Measurements from ENCODE around the gene PLA2G1B. TPM values are rescaled to one million over a fixed set of nuclear protein-coding genes. Genes with fewer than 3 reads are reported as not detected.

Gene PLA2G1B
- total and polyA plus RNA-seq, 2 of the 13 experiments (the other 11 are each of a cell fraction or from before 2014, with no cell fraction given): 0.33 to 1.4 TPM

DNA sequence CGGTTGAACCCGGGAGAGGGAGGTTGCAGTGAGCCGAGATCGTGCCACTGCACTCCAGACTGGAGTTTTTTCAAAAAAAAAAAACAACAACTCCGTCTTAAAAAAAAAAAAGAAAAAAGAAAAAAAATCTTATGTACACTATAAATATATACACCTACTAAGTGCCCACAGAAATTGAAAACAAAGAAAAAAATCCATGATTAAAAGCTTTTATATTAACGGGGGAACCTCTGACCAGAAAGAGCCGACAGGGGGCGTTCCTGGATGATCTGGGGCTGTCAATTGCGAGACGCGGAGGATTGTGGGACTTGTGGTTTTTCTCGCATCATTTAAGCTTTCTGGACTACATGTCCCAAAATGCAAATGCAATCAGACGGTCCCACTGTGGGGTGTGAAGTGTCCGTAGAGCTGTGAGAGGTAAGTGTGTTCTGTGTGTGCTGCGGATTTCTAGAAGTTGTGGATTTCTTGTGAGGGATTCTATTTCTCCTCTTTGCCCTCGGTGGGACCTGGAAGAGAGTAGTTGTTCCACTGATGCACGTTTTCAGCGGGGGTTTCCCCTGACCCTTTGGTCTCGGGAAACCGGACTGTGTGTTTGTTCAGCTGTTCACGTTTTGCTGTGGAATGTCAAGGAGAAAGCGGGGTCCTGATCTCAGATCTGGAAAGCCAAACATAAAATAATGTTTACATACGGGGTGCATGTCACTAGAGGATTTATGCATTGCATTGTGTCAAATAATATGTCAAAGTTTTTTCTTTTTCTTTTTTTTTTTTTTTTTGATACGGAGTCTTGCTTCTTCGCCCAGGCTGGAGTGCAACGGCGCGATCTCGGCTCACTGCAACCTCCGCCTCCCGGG lies 25.4 kb downstream of the PLA2G1B start, which contains the start of gene SIRT4 (continued):
- TF ChIP-seq, protein P1, sequence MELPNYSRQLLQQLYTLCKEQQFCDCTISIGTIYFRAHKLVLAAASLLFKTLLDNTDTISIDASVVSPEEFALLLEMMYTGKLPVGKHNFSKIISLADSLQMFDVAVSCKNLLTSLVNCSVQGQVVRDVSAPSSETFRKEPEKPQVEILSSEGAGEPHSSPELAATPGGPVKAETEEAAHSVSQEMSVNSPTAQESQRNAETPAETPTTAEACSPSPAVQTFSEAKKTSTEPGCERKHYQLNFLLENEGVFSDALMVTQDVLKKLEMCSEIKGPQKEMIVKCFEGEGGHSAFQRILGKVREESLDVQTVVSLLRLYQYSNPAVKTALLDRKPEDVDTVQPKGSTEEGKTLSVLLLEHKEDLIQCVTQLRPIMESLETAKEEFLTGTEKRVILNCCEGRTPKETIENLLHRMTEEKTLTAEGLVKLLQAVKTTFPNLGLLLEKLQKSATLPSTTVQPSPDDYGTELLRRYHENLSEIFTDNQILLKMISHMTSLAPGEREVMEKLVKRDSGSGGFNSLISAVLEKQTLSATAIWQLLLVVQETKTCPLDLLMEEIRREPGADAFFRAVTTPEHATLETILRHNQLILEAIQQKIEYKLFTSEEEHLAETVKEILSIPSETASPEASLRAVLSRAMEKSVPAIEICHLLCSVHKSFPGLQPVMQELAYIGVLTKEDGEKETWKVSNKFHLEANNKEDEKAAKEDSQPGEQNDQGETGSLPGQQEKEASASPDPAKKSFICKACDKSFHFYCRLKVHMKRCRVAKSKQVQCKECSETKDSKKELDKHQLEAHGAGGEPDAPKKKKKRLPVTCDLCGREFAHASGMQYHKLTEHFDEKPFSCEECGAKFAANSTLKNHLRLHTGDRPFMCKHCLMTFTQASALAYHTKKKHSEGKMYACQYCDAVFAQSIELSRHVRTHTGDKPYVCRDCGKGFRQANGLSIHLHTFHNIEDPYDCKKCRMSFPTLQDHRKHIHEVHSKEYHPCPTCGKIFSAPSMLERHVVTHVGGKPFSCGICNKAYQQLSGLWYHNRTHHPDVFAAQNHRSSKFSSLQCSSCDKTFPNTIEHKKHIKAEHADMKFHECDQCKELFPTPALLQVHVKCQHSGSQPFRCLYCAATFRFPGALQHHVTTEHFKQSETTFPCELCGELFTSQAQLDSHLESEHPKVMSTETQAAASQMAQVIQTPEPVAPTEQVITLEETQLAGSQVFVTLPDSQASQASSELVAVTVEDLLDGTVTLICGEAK (IDR thresholded peaks at IDR 0.05): no peak
- TF ChIP-seq, protein P1 (CRISPR knock-in tag; IDR thresholded peaks at IDR 0.05): no peak
- TF ChIP-seq TAF1 (CRISPR knock-in tag; IDR thresholded peaks at IDR 0.05) (no peak), KMT2B (CRISPR knock-in tag; IDR thresholded peaks at IDR 0.05) (peak; percentile 66; the same call in 1 of the 2 replicates), CREM (IDR thresholded peaks at IDR 0.05) (peak; percentile 91), CREM (CRISPR knock-in tag; IDR thresholded peaks at IDR 0.05) (no peak), ZNF792 (CRISPR knock-in tag; IDR thresholded peaks at IDR 0.05) (no peak), KLF6 (CRISPR knock-in tag; IDR thresholded peaks at IDR 0.05) (no peak), SNRNP70 (IDR thresholded peaks at IDR 0.05; ENCODE audit: low read depth, low read length) (no peak), HMG20A (CRISPR knock-in tag; IDR thresholded peaks at IDR 0.05; ENCODE audit: borderline replicate concordance) (peak; percentile 13; the same call in 1 of the 2 replicates), SETDB1 (CRISPR knock-in tag; IDR thresholded peaks at IDR 0.05; ENCODE audit: borderline replicate concordance) (no peak), ZNF232 (CRISPR knock-in tag; IDR thresholded peaks at IDR 0.05; ENCODE audit: borderline replicate concordance) (no peak), NFRKB (IDR thresholded peaks at IDR 0.05) (no peak), MYNN (CRISPR knock-in tag; IDR thresholded peaks at IDR 0.05; ENCODE audit: low read depth) (no peak), ZNF605 (CRISPR knock-in tag; IDR thresholded peaks at IDR 0.05) (peak; percentile 74)
- TF ChIP-seq, protein P2, sequence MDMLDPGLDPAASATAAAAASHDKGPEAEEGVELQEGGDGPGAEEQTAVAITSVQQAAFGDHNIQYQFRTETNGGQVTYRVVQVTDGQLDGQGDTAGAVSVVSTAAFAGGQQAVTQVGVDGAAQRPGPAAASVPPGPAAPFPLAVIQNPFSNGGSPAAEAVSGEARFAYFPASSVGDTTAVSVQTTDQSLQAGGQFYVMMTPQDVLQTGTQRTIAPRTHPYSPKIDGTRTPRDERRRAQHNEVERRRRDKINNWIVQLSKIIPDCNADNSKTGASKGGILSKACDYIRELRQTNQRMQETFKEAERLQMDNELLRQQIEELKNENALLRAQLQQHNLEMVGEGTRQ (IDR thresholded peaks at IDR 0.05; ENCODE audit: low read depth, low read length): no peak
- TF ChIP-seq, protein P2 (CRISPR knock-in tag; IDR thresholded peaks at IDR 0.05; ENCODE audit: borderline replicate concordance): no peak
- TF ChIP-seq, protein P3, sequence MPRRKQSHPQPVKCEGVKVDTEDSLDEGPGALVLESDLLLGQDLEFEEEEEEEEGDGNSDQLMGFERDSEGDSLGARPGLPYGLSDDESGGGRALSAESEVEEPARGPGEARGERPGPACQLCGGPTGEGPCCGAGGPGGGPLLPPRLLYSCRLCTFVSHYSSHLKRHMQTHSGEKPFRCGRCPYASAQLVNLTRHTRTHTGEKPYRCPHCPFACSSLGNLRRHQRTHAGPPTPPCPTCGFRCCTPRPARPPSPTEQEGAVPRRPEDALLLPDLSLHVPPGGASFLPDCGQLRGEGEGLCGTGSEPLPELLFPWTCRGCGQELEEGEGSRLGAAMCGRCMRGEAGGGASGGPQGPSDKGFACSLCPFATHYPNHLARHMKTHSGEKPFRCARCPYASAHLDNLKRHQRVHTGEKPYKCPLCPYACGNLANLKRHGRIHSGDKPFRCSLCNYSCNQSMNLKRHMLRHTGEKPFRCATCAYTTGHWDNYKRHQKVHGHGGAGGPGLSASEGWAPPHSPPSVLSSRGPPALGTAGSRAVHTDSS (CRISPR knock-in tag; conservative IDR thresholded peaks at IDR 0.05): no peak
